Measurements from ENCODE around the gene TIAM1. TPM values are rescaled to one million over a fixed set of nuclear protein-coding genes. Genes with fewer than 3 reads are reported as not detected.

The TIAM1 gene
- polyA plus RNA-seq, 1 experiment: 0.11 TPM

DNA sequence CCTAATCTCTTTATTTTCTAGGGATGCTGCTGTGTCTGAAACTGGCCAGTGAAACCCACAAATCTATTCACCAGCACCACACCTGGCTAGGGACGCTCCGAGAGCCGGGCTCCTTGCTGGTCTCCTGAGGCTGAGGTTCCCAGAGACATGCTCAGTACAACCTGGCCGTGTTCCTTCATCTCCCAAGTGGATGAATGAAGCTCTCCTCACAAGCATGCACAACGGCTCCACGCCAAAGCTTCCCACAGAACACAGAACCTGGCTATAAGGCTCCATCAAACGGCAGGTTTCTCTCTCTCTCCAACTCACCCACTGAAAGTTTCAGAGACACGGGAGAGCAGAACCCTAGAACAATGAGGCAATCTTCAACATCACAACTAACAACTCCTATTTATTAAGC is 82.3 kb downstream of the TIAM1 start:
- no peak for DNase-seq (ENCODE audit: low read depth)
- TF ChIP-seq, protein P1, sequence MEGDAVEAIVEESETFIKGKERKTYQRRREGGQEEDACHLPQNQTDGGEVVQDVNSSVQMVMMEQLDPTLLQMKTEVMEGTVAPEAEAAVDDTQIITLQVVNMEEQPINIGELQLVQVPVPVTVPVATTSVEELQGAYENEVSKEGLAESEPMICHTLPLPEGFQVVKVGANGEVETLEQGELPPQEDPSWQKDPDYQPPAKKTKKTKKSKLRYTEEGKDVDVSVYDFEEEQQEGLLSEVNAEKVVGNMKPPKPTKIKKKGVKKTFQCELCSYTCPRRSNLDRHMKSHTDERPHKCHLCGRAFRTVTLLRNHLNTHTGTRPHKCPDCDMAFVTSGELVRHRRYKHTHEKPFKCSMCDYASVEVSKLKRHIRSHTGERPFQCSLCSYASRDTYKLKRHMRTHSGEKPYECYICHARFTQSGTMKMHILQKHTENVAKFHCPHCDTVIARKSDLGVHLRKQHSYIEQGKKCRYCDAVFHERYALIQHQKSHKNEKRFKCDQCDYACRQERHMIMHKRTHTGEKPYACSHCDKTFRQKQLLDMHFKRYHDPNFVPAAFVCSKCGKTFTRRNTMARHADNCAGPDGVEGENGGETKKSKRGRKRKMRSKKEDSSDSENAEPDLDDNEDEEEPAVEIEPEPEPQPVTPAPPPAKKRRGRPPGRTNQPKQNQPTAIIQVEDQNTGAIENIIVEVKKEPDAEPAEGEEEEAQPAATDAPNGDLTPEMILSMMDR (IDR thresholded peaks at IDR 0.05; ENCODE audit: insufficient read depth, low read depth, low read length): no peak
- ChIA-PET POLR2A (no interaction called here), CTCF (interaction anchor here (1.1 kb wide), 1 partner anchor 27 kb away, joined by 3 read pairs; no protein-coding TSS in a partner anchor)
- Histone ChIP-seq H3K4me3 (ENCODE audit: low read depth, low read length) (no peak overlapping the region), H3K36me3 (ENCODE audit: control insufficient read depth, insufficient read depth, low read length) (no peaks in the 10 kb centered on the region), H3K27me3 (ENCODE audit: control insufficient read depth, insufficient read depth, low read length) (no peaks in the 10 kb centered on the region)

DNA sequence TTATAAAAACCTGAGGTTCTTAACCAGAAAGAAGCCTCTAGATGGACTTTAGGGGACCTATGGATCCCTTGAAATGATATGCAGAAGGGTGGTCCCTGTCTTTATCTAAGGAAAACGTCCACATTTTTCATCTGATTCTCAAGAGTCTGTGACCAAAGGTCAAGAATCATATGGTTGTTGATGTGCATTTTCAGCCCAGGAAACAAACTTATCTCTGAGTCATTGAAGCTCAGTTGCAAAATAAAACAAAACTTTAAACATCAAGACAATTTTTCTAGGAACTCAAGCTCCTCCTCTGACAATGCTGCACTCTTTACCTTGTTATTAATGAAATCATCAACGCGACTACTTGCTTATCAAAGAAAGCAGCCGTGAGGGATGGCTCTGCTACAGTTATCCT is 83.3 kb downstream of the TIAM1 start:
- Histone ChIP-seq H3K27me3 (ENCODE audit: control insufficient read depth, insufficient read depth, low read length) (no peaks in the 10 kb centered on the region), H3K4me3 (ENCODE audit: low read depth, low read length) (no peak overlapping the region), H3K36me3 (ENCODE audit: control insufficient read depth, insufficient read depth, low read length) (no peaks in the 10 kb centered on the region)
- ChIA-PET CTCF (interaction anchor here (1.1 kb wide), 2 partner anchors 25 to 28 kb away, joined by 3 read pairs; no protein-coding TSS in a partner anchor), POLR2A (no interaction called here)
- no peak for DNase-seq (ENCODE audit: low read depth)
- TF ChIP-seq, protein P1 (IDR thresholded peaks at IDR 0.05; ENCODE audit: insufficient read depth, low read depth, low read length): no peak

DNA sequence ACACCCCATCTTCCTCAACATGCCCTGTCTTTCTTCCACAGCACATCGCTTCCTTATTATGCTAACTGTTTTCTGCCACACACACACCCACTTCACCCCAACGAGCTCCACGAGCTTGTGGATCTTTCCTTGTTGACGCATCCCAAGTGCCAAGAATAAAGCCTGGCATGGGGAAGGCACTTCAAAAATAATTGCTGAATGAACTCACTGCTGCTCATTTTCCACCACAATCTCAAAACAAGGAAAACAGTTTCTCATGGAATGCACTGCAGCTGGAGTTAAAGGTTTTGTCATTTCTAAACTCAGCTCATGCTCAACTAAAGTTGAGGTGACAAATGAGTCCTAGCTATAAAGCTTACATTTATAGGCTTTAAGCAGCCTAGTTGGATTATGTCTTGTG is 86.0 kb downstream of the TIAM1 start:
- no peak for DNase-seq (ENCODE audit: low read depth)
- POLR2A ChIA-PET: no interaction called here
- CTCF ChIA-PET: no interaction called here

DNA sequence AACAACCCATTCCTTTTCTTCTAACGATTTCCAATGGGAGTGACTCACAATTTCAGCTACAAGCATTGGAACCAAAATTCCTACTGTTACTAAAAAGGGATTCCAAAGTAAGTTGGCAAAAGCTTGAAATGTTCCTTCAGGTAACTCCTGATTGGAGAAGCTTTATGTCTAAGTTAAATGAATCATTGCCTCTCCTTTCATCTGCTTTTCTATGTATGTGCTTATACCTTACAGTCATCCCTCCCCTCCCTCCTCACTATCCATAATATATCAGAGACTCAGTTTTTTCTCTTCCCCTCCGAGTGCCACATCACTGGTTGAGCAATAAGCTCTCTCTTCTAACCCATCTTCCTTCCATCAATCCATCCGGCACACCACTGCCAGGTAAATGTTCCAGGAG is 86.8 kb downstream of the TIAM1 start:
- TF ChIP-seq, protein P1 (IDR thresholded peaks at IDR 0.05; ENCODE audit: insufficient read depth, low read depth, low read length): no peak
- H3K4me3 ChIP-seq (ENCODE audit: low read depth, low read length): no peak overlapping the region
- no peaks in the 10 kb centered on the region for H3K36me3 ChIP-seq (ENCODE audit: control insufficient read depth, insufficient read depth, low read length)
- ChIA-PET CTCF (interaction anchor here (1.1 kb wide), 1 partner anchor 26 kb away, joined by 3 read pairs; no protein-coding TSS in a partner anchor), POLR2A (no interaction called here)
- no peak for DNase-seq (ENCODE audit: low read depth)
- H3K27me3 ChIP-seq (ENCODE audit: control insufficient read depth, insufficient read depth, low read length): no peaks in the 10 kb centered on the region

More for the DNA sequence above, 86.0 kb downstream of the TIAM1 start:
- TF ChIP-seq, protein P1 (IDR thresholded peaks at IDR 0.05; ENCODE audit: insufficient read depth, low read depth, low read length): no peak
- Histone ChIP-seq H3K27me3 (ENCODE audit: control insufficient read depth, insufficient read depth, low read length) (no peaks in the 10 kb centered on the region), H3K36me3 (ENCODE audit: control insufficient read depth, insufficient read depth, low read length) (no peaks in the 10 kb centered on the region), H3K4me3 (ENCODE audit: low read depth, low read length) (no peak overlapping the region)

DNA sequence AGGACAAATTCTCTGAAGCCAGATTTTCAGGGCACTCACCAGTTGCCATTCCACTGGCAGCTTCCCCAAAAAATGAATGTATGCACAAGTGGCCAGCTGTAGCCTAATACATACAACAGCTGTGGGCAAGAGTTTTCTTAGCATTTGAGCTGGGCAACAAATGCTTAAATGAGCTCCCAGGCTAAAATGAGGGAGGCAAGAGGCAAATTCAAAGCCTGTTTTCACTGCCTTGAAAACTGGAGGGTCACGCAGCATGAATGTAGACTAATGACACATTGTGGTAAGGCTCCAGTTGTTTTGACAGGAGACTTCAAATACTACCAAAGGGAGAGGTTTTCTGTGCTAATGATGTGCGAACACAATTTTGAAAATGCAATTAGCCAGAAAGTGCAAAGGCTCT is 88.2 kb downstream of the TIAM1 start:
- Histone ChIP-seq H3K4me3 (ENCODE audit: low read depth, low read length) (no peak overlapping the region), H3K27me3 (ENCODE audit: control insufficient read depth, insufficient read depth, low read length) (no peaks in the 10 kb centered on the region), H3K36me3 (ENCODE audit: control insufficient read depth, insufficient read depth, low read length) (no peaks in the 10 kb centered on the region)
- CTCF ChIA-PET: no interaction called here
- no peak for DNase-seq (ENCODE audit: low read depth)
- POLR2A ChIA-PET: no interaction called here
- TF ChIP-seq, protein P1 (IDR thresholded peaks at IDR 0.05; ENCODE audit: insufficient read depth, low read depth, low read length): no peak
